A549 (cell line): ENCODE measurements around the gene SLC29A3.

Experiments used
- CBX8 ChIP-seq: fragments of 200-600 bp; sonication (generic); IDR thresholded peaks from 2 replicates; pipeline ENCODE4 v1.6.1; 2016
- CTCF ChIP-seq: fragments of >200 bp; sonication (Bioruptor Twin); formaldehyde crosslinking; IDR thresholded peaks from 3 replicates; pipeline ENCODE4 v1.5.1; 2016
- EP300 ChIP-seq, 2 experiments: fragments of >200 bp; sonication (Bioruptor Twin); formaldehyde crosslinking; IDR thresholded peaks; 2 replicates in 1 of 2; 3 replicates in 1 of 2; pipeline ENCODE4 v1.6.1; 2016 to 2017
- NFE2L2 ChIP-seq: fragments of 150-350 bp; conservative IDR thresholded peaks from 2 replicates; pipeline ENCODE4 v1.6.1; 2014; ENCODE audit warnings: low read length
- POLR2A ChIP-seq: IDR thresholded peaks from 2 replicates; pipeline ENCODE4 v1.6.1; 2012; ENCODE audit warnings: mild to moderate bottlenecking, low read length
- POLR2AphosphoS2 ChIP-seq: conservative IDR thresholded peaks from 2 replicates; pipeline ENCODE4 v1.6.1; 2012; ENCODE audit warnings: low read length, improper control_type of control experiment, inconsistent platforms
- RAD21 ChIP-seq, 2 experiments: fragments of >200 bp in 1 of 2; sonication (Bioruptor Twin) in 1 of 2; formaldehyde crosslinking in 1 of 2; IDR thresholded peaks in 1 of 2; conservative IDR thresholded peaks in 1 of 2; 2 replicates in 1 of 2; 3 replicates in 1 of 2; pipeline ENCODE4 v1.6.1; 2012 to 2018; ENCODE audit warnings: inconsistent platforms in 1 of 2
- ZSCAN20 ChIP-seq: fragments of 250-450 bp; sonication (Bioruptor Pico); IDR thresholded peaks from 2 replicates; pipeline ENCODE4 v1.8.0; 2022; ENCODE audit warnings: mild to moderate bottlenecking, moderate library complexity

- TF ChIP-seq CTCF (no peak), ZSCAN20 (no peak), CBX8 (no peak), RAD21 (conservative IDR thresholded peaks at IDR 0.05 in 1 of 2, IDR thresholded peaks at IDR 0.05 in 1 of 2) (no peak), NFE2L2 (no peak), EP300 (IDR thresholded peaks at IDR 0.05) (no peak), POLR2A (no peak), POLR2AphosphoS2 (no peak)
These were observed 90.6 kb downstream of the SLC29A3 start for GRCh38 chr10:71409516-71410104.
